Kidney epithelial cell (primary cell): Measurements from ENCODE around the gene PRRC2B. TPM values are rescaled to one million over a fixed set of nuclear protein-coding genes. Genes with fewer than 3 reads are reported as not detected.

Experiments used
- DNase-seq: peaks from one replicate; pipeline ENCODE4 v3.0.0-alpha.2; 2010; ENCODE audit warnings: low read depth
- H3K27me3 ChIP-seq: 2 replicates; pipeline ENCODE4 v1.6.0; 2011; ENCODE audit warnings: low read length; ENCODE audit not compliant: control insufficient read depth, insufficient read depth
- H3K36me3 ChIP-seq: 2 replicates; pipeline ENCODE4 v1.5.1; 2011; ENCODE audit warnings: low read length; ENCODE audit not compliant: control insufficient read depth, insufficient read depth
- H3K4me3 ChIP-seq: 2 replicates; pipeline ENCODE4 v1.5.1; 2011; ENCODE audit warnings: low read depth, mild to moderate bottlenecking, control low read depth, low read length
- total RNA-seq: library from RNA; depleted of rRNA; stranded (reverse); fragments of >200 nt; gene quantifications from 2 replicates; pipeline ENCODE4 v1.2.3, GENCODE V29; 2015
- TF ChIP-seq, protein P1 (sequence below): IDR thresholded peaks from 2 replicates; pipeline ENCODE4 v1.5.1; 2011; ENCODE audit warnings: mild to moderate bottlenecking, moderate library complexity, low read length, control low read depth, inconsistent platforms; ENCODE audit not compliant: insufficient read depth, poor library complexity, severe bottlenecking

Gene PRRC2B
- total RNA-seq, 1 donor from 2014 or later, result 158 TPM

DNA sequence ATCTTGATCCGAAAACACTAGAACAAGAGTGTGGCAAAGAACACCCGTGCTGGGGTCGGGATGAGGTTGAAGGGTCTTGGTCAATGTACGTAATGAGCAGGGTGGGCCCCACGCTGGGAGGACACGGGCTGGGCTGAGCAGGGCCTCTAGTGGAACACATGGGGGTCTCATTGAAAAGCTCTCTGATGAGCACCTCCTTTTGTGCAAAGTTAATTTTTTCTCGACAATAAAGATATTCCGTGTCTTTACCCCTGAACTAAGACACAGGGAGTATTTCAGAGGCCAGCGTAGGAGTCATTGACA is 129.2 kb downstream of the PRRC2B start:
- no peak for DNase-seq
- H3K27me3 ChIP-seq, result no peaks in the 10 kb centered on the region
- no peak overlapping the region for H3K4me3 ChIP-seq
- peaks cover 8% of the 10 kb centered on the region for H3K36me3 ChIP-seq
- TF ChIP-seq, protein P1, sequence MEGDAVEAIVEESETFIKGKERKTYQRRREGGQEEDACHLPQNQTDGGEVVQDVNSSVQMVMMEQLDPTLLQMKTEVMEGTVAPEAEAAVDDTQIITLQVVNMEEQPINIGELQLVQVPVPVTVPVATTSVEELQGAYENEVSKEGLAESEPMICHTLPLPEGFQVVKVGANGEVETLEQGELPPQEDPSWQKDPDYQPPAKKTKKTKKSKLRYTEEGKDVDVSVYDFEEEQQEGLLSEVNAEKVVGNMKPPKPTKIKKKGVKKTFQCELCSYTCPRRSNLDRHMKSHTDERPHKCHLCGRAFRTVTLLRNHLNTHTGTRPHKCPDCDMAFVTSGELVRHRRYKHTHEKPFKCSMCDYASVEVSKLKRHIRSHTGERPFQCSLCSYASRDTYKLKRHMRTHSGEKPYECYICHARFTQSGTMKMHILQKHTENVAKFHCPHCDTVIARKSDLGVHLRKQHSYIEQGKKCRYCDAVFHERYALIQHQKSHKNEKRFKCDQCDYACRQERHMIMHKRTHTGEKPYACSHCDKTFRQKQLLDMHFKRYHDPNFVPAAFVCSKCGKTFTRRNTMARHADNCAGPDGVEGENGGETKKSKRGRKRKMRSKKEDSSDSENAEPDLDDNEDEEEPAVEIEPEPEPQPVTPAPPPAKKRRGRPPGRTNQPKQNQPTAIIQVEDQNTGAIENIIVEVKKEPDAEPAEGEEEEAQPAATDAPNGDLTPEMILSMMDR, result no peak

GRCh38 chr9:131523451-131524435 is 129.9 kb downstream of the PRRC2B start:
- TF ChIP-seq, protein P1, result no peak
- peaks cover 8% of the 10 kb centered on the region for H3K36me3 ChIP-seq
- H3K4me3 ChIP-seq, result no peak overlapping the region

DNA sequence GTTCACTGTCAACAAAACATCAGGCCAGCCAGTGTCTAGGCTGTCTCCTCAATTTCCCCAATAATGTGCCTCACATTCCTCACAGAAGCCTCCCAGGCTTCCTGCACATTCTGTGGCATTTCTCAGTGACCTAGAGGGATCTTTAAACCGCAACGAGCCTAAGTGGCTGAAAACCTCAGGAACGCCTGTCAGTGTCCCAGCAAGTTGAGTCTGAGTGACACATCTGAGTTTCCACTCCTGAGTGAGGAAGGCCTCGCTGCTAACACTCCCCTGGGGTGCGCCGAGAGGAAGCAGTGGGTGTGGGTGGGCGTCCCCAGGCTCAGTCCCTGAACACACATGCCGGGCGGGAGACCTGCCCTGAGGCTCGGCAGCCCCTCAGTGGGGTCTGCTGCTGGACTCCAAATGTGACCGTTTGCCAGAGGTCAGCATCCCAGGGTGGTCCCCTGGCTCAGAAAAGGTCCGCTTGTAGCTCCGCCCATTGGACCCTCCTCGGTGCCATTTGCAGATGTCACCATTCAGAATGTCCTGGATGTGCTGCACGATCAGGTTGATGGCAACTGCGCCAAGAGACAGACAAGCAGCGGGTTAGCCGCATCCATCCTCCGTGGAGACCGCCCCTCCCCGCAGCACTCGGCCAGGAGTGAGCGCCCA is 130.9 kb downstream of the PRRC2B start:
- H3K27me3 ChIP-seq, result no peaks in the 10 kb centered on the region
- peaks cover 10% of the 10 kb centered on the region for H3K36me3 ChIP-seq
- no peak for DNase-seq
- TF ChIP-seq, protein P1, result no peak
- no peak overlapping the region for H3K4me3 ChIP-seq

More at GRCh38 chr9:131523451-131524435, 129.9 kb downstream of the PRRC2B start:
- DNase-seq, result no peak
- no peaks in the 10 kb centered on the region for H3K27me3 ChIP-seq

DNA sequence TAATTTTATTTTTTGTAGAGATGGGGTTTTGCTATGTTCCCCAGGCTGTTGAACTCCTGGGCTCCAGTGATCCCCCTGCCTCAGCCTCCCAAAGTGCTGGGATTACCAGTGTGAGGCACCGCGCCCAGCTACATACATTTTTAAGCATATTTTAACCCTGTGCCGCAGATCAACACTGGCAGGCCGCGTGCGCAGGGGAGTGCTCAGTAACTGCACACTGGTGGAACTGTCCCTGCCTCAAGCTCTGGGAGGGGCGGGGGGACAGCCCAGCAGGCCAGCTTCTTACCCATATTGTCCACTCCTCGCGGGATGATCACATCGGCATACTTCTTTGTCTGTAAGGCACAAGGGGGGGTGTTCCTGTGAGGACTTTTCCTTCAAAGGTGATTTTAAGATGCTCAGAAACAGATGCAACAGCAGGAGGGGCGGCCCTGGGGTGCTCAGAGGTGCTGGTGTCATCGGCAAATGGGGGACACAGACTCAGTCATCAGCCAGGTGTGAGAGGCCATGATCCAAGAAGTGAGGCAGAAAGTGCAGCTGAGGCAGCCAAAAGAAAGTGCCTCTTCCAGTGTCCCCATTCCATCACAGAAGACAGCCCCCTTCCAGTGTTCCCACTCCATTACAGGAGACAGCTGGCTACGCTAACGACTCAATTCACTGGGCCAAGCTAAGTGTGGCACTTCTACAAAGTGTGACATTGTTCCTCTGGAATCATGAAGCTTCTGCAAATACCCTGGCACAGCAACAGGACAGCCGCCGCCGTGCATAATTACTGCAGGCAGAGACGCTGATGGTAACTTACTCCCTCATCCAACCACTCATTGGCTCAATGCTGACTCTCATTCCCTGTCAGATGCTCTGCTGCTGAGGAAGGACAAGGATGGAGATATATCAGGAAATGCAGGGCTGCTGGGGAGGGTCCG is 132.0 kb downstream of the PRRC2B start:
- TF ChIP-seq, protein P1, result no peak
- Histone ChIP-seq H3K27me3 (no peaks in the 10 kb centered on the region), H3K36me3 (peaks cover 8% of the 10 kb centered on the region), H3K4me3 (no peak overlapping the region)
- no peak for DNase-seq

- TF ChIP-seq, protein P1, result no peak
- Histone ChIP-seq H3K27me3 (no peaks in the 10 kb centered on the region), H3K4me3 (no peak overlapping the region), H3K36me3 (peaks cover 5% of the 10 kb centered on the region)
- DNase-seq, result no peak
These were observed 134.3 kb downstream of the PRRC2B start for GRCh38 chr9:131528186-131528585.
